ENCODE data around the gene TMEM178B.

DNA sequence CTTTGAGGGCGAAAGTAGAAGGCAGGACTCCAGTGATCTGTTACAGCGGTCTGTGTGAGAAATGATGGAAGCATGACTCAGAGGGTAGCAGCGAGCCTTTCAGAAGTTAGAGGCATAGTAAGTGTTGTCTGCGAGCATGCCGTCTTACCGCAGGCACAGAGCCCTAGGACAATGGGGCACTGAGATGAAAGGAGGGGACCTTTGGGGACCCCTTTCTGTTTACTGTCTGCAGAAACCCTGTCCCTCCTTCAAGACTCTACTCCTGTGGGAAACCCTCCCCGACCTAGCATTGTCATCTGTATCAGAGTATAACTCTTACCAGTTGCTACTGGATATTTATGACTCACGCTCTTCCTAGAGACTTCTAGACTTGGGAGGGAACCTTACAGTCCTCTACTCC lies 390.1 kb downstream of the TMEM178B start:
- TF ChIP-seq, protein P1, sequence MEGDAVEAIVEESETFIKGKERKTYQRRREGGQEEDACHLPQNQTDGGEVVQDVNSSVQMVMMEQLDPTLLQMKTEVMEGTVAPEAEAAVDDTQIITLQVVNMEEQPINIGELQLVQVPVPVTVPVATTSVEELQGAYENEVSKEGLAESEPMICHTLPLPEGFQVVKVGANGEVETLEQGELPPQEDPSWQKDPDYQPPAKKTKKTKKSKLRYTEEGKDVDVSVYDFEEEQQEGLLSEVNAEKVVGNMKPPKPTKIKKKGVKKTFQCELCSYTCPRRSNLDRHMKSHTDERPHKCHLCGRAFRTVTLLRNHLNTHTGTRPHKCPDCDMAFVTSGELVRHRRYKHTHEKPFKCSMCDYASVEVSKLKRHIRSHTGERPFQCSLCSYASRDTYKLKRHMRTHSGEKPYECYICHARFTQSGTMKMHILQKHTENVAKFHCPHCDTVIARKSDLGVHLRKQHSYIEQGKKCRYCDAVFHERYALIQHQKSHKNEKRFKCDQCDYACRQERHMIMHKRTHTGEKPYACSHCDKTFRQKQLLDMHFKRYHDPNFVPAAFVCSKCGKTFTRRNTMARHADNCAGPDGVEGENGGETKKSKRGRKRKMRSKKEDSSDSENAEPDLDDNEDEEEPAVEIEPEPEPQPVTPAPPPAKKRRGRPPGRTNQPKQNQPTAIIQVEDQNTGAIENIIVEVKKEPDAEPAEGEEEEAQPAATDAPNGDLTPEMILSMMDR (IDR thresholded peaks at IDR 0.05) = no peak
- TF ChIP-seq USF1 (IDR thresholded peaks at IDR 0.05; ENCODE audit: borderline replicate concordance, low read depth) = no peak
- no peak for TF ChIP-seq POLR2AphosphoS5 (IDR thresholded peaks at IDR 0.05; ENCODE audit: low read depth, low read length)
- no peak for TF ChIP-seq GABPA (IDR thresholded peaks at IDR 0.05; ENCODE audit: low read depth)

All from SK-N-SH (cell line).